Activated naive CD8-positive, alpha-beta T cell treated with anti-CD3 and anti-CD28 coated beads, Interleukin-2, amount 50 U/mL, for 16 hours (primary cell): ENCODE data around the gene VPS35L.
"Not testable (repeated sequence)": the region's sequence is repeated elsewhere in the genome, so short reads cannot be mapped to it uniquely, and the experiment has no call there.

Experiments
- DNase-seq: peaks from one replicate; pipeline ENCODE4 v3.0.0-alpha.2; 2020; ENCODE audit warnings: low read depth, low spot score

VPS35L gene

GRCh38 chr16:19528666-19529065, 26.8 kb upstream of the VPS35L start:
- DNase-seq = no peak

DNA sequence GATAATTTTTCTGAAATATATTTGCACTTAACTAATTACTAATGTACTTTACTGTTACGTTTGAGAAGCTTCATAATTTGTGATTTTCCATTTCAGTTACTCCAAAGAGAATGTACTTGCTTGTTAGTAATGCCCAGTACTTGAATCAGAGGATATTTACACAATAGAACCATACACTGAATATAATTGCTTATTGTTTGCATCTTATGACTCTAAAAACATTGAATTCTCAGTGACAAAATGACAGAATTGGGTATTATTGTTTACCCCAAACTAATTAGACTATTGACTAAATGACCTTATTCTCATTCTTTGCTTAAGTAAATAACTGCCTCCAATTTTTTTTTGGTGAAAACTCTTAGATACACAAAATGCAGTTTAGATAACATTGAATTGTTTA, 22.9 kb upstream of the VPS35L start:
- DNase-seq = no peak

GRCh38 chr16:19540241-19540970, 15.1 kb upstream of the VPS35L start:
- no peak for DNase-seq

- DNase-seq = no peak
Measured at GRCh38 chr16:19542138-19542821, 13.2 kb upstream of the VPS35L start.

DNA sequence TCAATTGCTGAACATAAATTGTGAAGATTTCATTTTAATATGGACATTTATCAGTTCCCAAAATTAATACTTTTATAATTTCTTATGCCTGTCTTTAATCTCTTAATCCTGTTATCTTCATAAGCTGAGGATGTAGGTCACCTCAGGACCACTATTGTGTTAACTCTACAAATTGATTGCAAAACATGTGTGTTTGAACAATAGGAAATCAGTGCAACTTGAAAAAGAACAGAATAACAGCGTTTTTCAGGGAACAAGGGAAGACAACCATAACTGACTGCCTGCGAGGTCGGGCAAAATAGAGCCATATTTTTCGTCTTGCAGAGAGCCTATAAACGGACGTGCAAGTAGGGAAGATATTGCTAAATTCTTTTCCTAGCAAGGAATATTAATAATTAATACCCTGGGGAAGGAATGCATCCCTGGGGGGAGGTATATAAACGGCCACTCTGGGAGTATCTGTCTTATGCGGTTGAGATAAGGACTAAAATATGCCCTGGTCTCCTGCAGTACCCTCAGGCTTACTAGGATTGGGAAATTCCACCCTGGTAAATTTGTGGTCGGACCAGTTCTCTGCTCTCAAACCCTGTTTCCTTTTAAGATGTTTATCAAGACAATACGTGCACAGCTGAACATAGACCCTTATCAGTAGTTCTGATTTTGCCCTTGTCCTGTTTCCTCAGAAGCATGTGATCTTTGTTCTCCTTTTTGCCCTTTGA, 12.1 kb upstream of the VPS35L start:
- not testable (repeated sequence) for DNase-seq

DNA sequence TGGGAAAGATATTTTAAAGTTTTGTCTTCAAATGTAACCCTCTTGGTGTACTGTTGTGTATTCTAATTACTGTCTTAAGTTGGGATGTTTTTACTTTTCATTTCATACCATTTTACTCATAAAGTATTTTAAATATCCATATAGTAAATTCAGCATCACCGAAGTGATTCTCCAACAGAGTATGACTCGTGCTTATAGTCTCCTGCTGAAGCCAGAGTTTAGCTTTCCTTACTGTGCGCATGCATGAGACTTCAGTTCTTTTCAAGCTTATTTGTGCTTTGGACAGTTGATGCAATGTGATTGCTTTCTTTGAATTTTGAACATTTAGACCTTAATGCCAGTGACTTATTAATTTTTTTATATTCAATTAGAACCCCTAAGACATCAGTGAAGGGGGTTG, 7.4 kb upstream of the VPS35L start:
- no peak for DNase-seq

DNA sequence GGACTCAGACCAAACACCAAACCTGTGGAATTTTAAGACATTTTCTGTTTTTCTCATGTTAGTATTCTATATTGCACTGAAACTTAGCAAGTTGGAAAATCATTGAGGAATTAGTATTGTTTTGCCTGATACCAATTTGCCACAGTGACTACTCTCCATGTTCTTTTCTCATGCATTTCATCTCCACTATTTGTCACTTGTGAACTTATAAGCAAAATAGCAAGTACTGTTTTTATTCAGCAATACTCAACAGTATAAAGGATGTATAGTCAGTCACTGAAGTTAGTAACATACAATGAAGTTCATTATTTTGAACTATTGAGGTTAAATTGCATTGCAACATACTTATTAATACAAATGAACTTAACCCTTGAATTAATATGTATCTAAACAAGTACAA, 5.8 kb upstream of the VPS35L start:
- no peak for DNase-seq

GRCh38 chr16:19555938-19556771, 652 bp downstream of the VPS35L start:
- DNase-seq = no peak

- no peak for DNase-seq
Measured at GRCh38 chr16:19559242-19559910, 3.9 kb downstream of the VPS35L start.

DNA sequence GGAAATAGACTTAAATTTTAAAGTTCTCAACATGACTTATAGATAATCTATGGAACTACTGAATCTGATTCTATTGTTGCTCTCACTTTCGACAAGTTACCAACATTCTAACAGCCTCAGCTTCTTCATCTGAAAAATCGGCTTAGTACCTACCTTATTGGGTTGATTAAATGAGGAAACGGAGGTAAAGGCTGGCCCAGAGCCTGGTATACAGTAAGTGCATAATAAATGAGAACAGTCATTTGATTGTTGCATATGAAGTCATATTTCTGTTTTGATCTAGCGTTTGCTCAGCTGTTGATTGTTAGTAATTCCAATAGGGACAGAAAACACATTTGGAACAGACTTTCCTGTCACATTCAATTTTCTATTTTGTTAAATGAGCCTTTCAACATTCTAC, 4.6 kb downstream of the VPS35L start:
- DNase-seq = no peak

- no peak for DNase-seq
Measured at GRCh38 chr16:19563377-19563776, 7.9 kb downstream of the VPS35L start.

DNA sequence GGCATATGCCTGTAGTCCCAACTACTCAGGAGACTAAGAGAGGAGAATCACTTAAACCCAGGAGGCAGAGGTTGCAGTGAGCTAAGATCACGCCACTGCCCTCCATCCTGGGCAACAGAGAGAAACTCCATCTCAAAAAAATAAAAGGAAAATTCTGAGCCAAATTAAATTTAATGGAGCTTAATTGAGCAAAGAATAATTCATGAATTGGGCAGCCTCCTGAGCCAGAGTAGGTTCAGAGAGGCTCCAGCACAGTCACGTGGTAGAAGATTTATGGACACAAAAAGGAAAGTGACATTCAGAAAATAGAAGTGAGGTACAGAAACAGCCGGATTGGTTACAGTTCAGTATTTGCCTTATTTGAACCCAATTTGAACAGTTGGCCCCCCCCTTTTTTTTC, 10.9 kb downstream of the VPS35L start:
- DNase-seq = no peak

GRCh38 chr16:19567560-19567959, 12.1 kb downstream of the VPS35L start:
- DNase-seq = no peak

GRCh38 chr16:19573997-19574396, 18.5 kb downstream of the VPS35L start:
- no peak for DNase-seq

DNA sequence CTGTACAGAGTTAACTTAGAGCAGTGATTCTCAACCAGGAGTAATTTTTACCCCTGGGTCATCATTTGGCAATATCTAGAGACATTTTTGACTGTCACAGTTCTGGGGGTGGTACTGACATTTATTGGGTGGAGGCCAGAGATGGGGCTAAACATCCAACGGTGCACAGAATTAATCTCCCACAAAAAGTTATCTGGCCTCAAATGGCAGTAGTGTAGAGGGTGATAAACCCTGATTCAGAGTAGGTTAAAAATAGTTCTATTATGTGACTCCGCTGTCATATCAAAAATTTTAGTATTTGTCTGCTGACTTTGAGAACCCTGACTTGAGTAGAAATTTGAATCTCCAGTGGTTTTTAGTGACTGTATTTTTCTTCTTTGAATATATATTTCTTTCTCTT, 19.1 kb downstream of the VPS35L start:
- no peak for DNase-seq

GRCh38 chr16:19578378-19578971, 23.0 kb downstream of the VPS35L start:
- DNase-seq = no peak

- no peak for DNase-seq
Measured at GRCh38 chr16:19582050-19582831, 26.7 kb downstream of the VPS35L start.

DNA sequence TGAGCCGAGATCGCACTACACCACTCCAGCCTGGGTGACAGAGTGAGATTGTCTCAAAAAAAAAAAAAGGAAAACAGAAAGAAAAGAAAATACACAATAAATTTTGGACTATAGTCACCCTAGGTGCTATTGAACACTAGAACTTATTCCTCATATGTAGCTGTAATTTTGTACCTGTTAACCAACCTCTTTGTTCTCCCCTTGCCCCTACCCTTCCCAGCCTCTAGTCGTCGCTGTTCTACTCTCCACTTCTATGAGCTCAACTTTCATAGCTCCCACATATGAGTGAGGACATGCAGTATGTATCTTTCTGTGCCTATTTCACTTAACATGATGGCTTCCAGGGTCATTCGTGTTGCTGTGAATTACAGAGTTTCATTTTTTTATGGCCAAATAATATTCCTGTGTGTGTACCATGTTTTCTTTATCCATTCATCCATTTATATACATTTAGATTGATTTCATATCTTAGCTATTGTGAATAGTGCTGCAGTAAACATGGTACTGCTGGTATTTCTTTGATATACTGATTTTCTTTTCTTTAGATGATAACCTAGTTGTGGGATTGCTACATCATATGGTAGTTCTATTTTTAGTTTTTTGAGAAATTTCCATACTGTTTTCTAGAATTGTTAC, 28.3 kb downstream of the VPS35L start:
- DNase-seq = no peak

DNA sequence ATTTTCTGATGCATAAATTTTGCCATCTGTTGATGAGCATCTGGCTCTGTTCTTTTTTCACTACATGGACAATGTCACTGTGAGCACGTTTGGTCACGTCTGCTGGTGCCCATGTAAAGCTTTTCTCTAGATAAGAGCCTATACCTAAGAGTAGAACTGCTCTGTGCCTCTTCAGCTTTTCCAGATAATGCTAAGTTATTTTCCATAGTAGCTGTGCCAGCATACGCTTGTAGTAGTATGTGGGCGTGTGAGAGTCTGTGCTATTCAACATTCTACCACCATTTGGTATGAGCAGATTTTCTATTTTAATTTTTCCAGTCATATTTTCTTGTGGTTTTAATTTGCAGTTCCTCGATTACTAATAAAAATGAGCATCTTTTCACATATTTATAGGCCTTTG, 33.2 kb downstream of the VPS35L start:
- no peak for DNase-seq

DNA sequence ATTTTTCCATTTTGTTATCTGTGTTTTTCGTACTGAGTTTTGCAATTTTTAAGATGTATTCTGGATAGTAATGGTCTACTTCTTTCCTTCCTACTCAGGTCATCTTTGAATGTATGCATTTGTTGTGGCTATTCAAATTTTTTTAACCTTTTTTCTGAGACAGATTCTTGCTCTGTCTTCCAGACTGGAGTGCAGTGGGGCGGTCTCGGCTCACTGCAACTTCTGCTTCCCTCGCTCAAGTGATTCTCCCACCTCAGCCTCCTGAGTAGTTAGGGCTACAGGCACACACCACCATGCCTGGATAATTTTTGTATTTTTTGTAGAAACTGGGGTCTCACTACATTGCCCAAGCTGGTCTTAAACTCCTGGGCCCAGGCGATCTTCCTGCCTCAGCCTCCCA, 33.6 kb downstream of the VPS35L start:
- no peak for DNase-seq
